ENCODE data around the gene ADGRG6.

ADGRG6 gene

DNA sequence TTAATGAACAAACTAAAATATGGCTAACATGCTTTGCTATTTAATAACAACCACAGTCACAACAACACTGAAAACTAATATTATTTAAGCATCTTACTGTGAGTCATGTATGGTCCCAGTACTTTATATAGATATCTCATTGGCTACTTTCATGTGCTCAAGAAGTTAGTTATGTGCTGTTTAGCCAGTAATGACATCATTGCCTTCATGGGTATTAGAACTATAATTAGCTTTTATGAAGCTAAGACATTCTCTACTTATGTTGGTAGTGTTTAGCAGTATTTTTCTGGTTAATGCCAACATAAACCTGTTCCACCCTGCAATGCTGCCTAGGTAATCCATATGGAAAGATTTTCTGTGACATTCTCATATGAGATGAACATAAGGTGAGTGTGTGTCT is 56.1 kb downstream of the ADGRG6 start (continued):
- TF ChIP-seq KLF10 (tag by site-specific recombination; IDR thresholded peaks at IDR 0.05) (no peak), ZNF530 (tag by site-specific recombination; IDR thresholded peaks at IDR 0.05; ENCODE audit: low read depth) (no peak), ZNF670 (tag by site-specific recombination; IDR thresholded peaks at IDR 0.05; ENCODE audit: low read depth) (no peak), ZNF658 (tag by site-specific recombination; IDR thresholded peaks at IDR 0.05) (no peak), ZNF16 (tag by site-specific recombination; IDR thresholded peaks at IDR 0.05; ENCODE audit: low read depth) (no peak), ZSCAN23 (tag by site-specific recombination; IDR thresholded peaks at IDR 0.05) (no peak), ZNF114 (tag by site-specific recombination; IDR thresholded peaks at IDR 0.05) (no peak), ZXDB (tag by site-specific recombination; IDR thresholded peaks at IDR 0.05) (no peak), GFI1B (tag by site-specific recombination; IDR thresholded peaks at IDR 0.05) (no peak), ZNF785 (tag by site-specific recombination; IDR thresholded peaks at IDR 0.05) (no peak), ZNF48 (tag by site-specific recombination; IDR thresholded peaks at IDR 0.05) (no peak), ZNF112 (tag by site-specific recombination; IDR thresholded peaks at IDR 0.05) (no peak), ZNF248 (tag by site-specific recombination; IDR thresholded peaks at IDR 0.05) (no peak), ZNF391 (tag by site-specific recombination; IDR thresholded peaks at IDR 0.05; ENCODE audit: borderline replicate concordance, low read depth) (no peak), ZNF473 (tag by site-specific recombination; IDR thresholded peaks at IDR 0.05) (no peak), ZBTB1 (tag by site-specific recombination; IDR thresholded peaks at IDR 0.05) (no peak), KLF9 (tag by site-specific recombination; IDR thresholded peaks at IDR 0.05; ENCODE audit: low read depth) (no peak), GLIS1 (tag by site-specific recombination; IDR thresholded peaks at IDR 0.05) (no peak), GLIS2 (tag by site-specific recombination; IDR thresholded peaks at IDR 0.05) (no peak), FEZF1 (tag by site-specific recombination; IDR thresholded peaks at IDR 0.05) (0 out of 2 replicates have a peak, but pooled peaks have one; percentile 19), REPIN1 (tag by site-specific recombination; IDR thresholded peaks at IDR 0.05; ENCODE audit: low read depth) (no peak)
- TF ChIP-seq, protein P1, sequence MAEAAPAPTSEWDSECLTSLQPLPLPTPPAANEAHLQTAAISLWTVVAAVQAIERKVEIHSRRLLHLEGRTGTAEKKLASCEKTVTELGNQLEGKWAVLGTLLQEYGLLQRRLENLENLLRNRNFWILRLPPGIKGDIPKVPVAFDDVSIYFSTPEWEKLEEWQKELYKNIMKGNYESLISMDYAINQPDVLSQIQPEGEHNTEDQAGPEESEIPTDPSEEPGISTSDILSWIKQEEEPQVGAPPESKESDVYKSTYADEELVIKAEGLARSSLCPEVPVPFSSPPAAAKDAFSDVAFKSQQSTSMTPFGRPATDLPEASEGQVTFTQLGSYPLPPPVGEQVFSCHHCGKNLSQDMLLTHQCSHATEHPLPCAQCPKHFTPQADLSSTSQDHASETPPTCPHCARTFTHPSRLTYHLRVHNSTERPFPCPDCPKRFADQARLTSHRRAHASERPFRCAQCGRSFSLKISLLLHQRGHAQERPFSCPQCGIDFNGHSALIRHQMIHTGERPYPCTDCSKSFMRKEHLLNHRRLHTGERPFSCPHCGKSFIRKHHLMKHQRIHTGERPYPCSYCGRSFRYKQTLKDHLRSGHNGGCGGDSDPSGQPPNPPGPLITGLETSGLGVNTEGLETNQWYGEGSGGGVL (tag by site-specific recombination; IDR thresholded peaks at IDR 0.05): no peak
- TF ChIP-seq, protein P2, sequence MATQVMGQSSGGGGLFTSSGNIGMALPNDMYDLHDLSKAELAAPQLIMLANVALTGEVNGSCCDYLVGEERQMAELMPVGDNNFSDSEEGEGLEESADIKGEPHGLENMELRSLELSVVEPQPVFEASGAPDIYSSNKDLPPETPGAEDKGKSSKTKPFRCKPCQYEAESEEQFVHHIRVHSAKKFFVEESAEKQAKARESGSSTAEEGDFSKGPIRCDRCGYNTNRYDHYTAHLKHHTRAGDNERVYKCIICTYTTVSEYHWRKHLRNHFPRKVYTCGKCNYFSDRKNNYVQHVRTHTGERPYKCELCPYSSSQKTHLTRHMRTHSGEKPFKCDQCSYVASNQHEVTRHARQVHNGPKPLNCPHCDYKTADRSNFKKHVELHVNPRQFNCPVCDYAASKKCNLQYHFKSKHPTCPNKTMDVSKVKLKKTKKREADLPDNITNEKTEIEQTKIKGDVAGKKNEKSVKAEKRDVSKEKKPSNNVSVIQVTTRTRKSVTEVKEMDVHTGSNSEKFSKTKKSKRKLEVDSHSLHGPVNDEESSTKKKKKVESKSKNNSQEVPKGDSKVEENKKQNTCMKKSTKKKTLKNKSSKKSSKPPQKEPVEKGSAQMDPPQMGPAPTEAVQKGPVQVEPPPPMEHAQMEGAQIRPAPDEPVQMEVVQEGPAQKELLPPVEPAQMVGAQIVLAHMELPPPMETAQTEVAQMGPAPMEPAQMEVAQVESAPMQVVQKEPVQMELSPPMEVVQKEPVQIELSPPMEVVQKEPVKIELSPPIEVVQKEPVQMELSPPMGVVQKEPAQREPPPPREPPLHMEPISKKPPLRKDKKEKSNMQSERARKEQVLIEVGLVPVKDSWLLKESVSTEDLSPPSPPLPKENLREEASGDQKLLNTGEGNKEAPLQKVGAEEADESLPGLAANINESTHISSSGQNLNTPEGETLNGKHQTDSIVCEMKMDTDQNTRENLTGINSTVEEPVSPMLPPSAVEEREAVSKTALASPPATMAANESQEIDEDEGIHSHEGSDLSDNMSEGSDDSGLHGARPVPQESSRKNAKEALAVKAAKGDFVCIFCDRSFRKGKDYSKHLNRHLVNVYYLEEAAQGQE (tag by site-specific recombination; IDR thresholded peaks at IDR 0.05): no peak
- TF ChIP-seq, protein P3, sequence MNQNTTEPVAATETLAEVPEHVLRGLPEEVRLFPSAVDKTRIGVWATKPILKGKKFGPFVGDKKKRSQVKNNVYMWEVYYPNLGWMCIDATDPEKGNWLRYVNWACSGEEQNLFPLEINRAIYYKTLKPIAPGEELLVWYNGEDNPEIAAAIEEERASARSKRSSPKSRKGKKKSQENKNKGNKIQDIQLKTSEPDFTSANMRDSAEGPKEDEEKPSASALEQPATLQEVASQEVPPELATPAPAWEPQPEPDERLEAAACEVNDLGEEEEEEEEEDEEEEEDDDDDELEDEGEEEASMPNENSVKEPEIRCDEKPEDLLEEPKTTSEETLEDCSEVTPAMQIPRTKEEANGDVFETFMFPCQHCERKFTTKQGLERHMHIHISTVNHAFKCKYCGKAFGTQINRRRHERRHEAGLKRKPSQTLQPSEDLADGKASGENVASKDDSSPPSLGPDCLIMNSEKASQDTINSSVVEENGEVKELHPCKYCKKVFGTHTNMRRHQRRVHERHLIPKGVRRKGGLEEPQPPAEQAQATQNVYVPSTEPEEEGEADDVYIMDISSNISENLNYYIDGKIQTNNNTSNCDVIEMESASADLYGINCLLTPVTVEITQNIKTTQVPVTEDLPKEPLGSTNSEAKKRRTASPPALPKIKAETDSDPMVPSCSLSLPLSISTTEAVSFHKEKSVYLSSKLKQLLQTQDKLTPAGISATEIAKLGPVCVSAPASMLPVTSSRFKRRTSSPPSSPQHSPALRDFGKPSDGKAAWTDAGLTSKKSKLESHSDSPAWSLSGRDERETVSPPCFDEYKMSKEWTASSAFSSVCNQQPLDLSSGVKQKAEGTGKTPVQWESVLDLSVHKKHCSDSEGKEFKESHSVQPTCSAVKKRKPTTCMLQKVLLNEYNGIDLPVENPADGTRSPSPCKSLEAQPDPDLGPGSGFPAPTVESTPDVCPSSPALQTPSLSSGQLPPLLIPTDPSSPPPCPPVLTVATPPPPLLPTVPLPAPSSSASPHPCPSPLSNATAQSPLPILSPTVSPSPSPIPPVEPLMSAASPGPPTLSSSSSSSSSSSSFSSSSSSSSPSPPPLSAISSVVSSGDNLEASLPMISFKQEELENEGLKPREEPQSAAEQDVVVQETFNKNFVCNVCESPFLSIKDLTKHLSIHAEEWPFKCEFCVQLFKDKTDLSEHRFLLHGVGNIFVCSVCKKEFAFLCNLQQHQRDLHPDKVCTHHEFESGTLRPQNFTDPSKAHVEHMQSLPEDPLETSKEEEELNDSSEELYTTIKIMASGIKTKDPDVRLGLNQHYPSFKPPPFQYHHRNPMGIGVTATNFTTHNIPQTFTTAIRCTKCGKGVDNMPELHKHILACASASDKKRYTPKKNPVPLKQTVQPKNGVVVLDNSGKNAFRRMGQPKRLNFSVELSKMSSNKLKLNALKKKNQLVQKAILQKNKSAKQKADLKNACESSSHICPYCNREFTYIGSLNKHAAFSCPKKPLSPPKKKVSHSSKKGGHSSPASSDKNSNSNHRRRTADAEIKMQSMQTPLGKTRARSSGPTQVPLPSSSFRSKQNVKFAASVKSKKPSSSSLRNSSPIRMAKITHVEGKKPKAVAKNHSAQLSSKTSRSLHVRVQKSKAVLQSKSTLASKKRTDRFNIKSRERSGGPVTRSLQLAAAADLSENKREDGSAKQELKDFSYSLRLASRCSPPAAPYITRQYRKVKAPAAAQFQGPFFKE (tag by site-specific recombination; IDR thresholded peaks at IDR 0.05; ENCODE audit: borderline replicate concordance): no peak
- TF ChIP-seq, protein P4, sequence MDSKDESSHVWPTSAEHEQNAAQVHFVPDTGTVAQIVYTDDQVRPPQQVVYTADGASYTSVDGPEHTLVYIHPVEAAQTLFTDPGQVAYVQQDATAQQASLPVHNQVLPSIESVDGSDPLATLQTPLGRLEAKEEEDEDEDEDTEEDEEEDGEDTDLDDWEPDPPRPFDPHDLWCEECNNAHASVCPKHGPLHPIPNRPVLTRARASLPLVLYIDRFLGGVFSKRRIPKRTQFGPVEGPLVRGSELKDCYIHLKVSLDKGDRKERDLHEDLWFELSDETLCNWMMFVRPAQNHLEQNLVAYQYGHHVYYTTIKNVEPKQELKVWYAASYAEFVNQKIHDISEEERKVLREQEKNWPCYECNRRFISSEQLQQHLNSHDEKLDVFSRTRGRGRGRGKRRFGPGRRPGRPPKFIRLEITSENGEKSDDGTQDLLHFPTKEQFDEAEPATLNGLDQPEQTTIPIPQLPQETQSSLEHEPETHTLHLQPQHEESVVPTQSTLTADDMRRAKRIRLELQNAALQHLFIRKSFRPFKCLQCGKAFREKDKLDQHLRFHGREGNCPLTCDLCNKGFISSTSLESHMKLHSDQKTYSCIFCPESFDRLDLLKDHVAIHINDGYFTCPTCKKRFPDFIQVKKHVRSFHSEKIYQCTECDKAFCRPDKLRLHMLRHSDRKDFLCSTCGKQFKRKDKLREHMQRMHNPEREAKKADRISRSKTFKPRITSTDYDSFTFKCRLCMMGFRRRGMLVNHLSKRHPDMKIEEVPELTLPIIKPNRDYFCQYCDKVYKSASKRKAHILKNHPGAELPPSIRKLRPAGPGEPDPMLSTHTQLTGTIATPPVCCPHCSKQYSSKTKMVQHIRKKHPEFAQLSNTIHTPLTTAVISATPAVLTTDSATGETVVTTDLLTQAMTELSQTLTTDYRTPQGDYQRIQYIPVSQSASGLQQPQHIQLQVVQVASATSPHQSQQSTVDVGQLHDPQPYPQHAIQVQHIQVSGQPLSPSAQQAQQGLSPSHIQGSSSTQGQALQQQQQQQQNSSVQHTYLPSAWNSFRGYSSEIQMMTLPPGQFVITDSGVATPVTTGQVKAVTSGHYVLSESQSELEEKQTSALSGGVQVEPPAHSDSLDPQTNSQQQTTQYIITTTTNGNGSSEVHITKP (tag by site-specific recombination; IDR thresholded peaks at IDR 0.05): 0 out of 2 replicates have a peak, but pooled peaks have one; percentile 11
- TF ChIP-seq, protein P5, sequence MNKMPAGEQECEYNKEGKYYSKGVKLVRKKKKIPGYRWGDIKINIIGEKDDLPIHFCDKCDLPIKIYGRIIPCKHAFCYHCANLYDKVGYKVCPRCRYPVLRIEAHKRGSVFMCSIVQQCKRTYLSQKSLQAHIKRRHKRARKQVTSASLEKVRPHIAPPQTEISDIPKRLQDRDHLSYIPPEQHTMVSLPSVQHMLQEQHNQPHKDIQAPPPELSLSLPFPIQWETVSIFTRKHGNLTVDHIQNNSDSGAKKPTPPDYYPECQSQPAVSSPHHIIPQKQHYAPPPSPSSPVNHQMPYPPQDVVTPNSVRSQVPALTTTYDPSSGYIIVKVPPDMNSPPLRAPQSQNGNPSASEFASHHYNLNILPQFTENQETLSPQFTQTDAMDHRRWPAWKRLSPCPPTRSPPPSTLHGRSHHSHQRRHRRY (tag by site-specific recombination; IDR thresholded peaks at IDR 0.05): no peak
